ENCODE results near the gene AK1. TPM values are rescaled to one million over a fixed set of nuclear protein-coding genes. Genes with fewer than 3 reads are reported as not detected.

AK1 gene
- total and polyA plus RNA-seq, 4 donors = 63.8 to 386 (median 113) TPM

DNA sequence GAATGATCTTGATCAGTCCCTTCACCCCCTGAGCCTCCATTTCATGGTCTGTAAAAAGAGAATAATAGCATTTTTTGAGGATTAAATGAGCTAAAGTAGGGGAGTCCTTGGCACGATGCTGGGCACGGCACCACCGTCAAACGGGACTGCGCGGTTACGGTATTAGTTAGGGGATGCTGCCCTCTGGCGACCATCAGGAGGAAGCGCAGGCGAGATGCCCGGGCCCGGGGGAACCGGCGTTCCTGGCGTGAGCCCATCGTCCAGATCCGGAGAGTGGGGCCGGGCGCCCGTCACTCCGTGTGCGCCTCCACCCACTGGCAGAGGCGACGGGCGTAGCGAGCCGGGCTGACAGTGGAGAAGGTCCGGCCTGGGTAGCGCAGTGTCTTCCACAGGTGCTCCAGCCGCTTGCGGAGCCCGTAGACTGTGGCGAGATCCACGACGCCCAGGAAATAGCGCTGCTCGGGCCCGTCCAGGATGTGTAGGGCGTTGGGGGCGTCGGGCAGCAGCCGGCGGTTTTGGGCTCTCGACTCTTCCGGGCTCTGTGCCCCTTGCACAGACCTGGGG lies 44.2 kb upstream of the AK1 start:
- TF ChIP-seq, protein P1, sequence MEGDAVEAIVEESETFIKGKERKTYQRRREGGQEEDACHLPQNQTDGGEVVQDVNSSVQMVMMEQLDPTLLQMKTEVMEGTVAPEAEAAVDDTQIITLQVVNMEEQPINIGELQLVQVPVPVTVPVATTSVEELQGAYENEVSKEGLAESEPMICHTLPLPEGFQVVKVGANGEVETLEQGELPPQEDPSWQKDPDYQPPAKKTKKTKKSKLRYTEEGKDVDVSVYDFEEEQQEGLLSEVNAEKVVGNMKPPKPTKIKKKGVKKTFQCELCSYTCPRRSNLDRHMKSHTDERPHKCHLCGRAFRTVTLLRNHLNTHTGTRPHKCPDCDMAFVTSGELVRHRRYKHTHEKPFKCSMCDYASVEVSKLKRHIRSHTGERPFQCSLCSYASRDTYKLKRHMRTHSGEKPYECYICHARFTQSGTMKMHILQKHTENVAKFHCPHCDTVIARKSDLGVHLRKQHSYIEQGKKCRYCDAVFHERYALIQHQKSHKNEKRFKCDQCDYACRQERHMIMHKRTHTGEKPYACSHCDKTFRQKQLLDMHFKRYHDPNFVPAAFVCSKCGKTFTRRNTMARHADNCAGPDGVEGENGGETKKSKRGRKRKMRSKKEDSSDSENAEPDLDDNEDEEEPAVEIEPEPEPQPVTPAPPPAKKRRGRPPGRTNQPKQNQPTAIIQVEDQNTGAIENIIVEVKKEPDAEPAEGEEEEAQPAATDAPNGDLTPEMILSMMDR (IDR thresholded peaks at IDR 0.05; ENCODE audit: control extremely low read depth, extremely low read depth) = peak; percentile 96
- ATAC-seq (ENCODE audit: insufficient read depth, low FRiP score) = peak; percentile 29
- Histone ChIP-seq H3K27ac (ENCODE audit: low read depth in 1 of 2, low read length in 1 of 2) (no peak overlapping the region), H3K9ac (ENCODE audit: insufficient read depth in 1 of 2, low read length in 2 of 2) (no peak overlapping the region), H3K4me1 (ENCODE audit: control insufficient read depth in 5 of 5, insufficient read depth in 5 of 5, low read length in 5 of 5) (peaks cover 0 to 5% (median 4%) of the 10 kb centered on the region in 5 donors), H3K27me3 (ENCODE audit: control insufficient read depth in 3 of 3, insufficient read depth in 3 of 3, low read length in 2 of 3) (peaks cover 0 to 11% (median 8%) of the 10 kb centered on the region in 3 donors), H3K9me3 (ENCODE audit: control insufficient read depth in 4 of 4, insufficient read depth in 3 of 4, low read length in 3 of 4) (no peaks in the 10 kb centered on the region), H3K4me3 (no peak overlapping the region), H3K36me3 (ENCODE audit: control insufficient read depth in 4 of 4, insufficient read depth in 4 of 4, low read length in 4 of 4) (no peaks in the 10 kb centered on the region)
- 10 to 13% methylated on average over 45 of the region's 45 CpGs for WGBS, 2 donors
- DNase-seq = peak; percentile 58 to 70 (median 67)

DNA sequence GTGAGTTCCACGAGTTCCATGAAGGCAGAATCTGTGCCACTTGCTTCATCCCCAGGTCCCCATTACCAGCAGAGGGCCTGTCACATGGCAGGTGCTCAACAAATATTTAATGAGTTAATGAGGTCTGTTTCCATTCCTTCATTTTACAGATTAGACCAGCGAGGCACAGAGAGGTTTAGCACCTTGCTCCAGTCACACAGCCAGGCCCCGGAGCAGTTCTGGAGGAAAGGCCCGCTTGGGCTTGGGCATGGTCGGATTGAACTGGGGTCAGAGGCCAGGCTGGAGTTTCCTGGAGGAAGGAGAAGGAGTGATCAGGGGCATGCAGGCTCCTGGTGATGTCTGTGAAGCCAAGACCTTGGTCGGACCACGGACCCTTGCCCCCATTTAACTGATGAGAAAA lies 43.3 kb upstream of the AK1 start:
- no peak for DNase-seq
- no peak overlapping the region for H3K9ac ChIP-seq (ENCODE audit: insufficient read depth in 1 of 2, low read length in 2 of 2)
- H3K27ac ChIP-seq (ENCODE audit: low read depth in 1 of 2, low read length in 1 of 2) = no peak overlapping the region
- H3K9me3 ChIP-seq (ENCODE audit: control insufficient read depth in 4 of 4, insufficient read depth in 3 of 4, low read length in 3 of 4) = no peaks in the 10 kb centered on the region
- 91 to 94% methylated on average over 7 of the region's 7 CpGs for WGBS, 2 donors
- H3K4me3 ChIP-seq = no peak overlapping the region
- peaks cover 2 to 13% (median 5%) of the 10 kb centered on the region in 5 donors for H3K4me1 ChIP-seq (ENCODE audit: control insufficient read depth in 5 of 5, insufficient read depth in 5 of 5, low read length in 5 of 5)
- peaks cover 0 to 3% (median 2%) of the 10 kb centered on the region in 3 donors for H3K27me3 ChIP-seq (ENCODE audit: control insufficient read depth in 3 of 3, insufficient read depth in 3 of 3, low read length in 2 of 3)
- no peaks in the 10 kb centered on the region for H3K36me3 ChIP-seq (ENCODE audit: control insufficient read depth in 4 of 4, insufficient read depth in 4 of 4, low read length in 4 of 4)
- ATAC-seq (ENCODE audit: insufficient read depth, low FRiP score) = no peak
- TF ChIP-seq, protein P1 (IDR thresholded peaks at IDR 0.05; ENCODE audit: control extremely low read depth, extremely low read depth) = no peak

DNA sequence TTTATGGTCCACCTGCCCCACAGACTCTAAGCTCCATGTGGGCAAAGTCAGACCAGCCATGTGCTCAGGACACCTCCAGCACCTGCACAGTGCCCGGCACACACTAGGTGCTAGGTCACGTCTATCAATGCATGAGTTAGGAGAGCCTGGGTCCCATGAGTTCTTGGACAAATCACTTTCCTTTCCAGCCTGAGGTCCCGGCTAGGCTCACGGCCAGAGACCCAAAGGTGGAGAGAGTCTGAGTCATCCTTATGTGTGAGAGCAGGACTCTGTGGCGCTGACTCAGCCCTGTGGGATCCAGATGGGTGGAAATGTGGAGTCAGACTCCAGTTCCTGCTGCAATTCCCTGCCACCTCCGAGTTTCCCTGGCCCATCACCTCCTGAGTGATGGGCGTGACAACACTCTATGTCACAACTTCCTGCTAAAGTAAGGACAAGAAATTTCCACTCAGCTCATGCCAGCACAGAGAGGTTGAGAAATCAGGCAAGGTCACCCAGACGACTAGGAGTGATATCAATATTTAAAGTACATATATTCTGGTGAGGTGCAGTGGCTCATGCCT lies 41.9 kb upstream of the AK1 start:
- WGBS, 2 donors = 23 to 27% methylated on average over 8 of the region's 8 CpGs
- Histone ChIP-seq H3K4me3 (no peak overlapping the region), H3K9me3 (ENCODE audit: control insufficient read depth in 4 of 4, insufficient read depth in 3 of 4, low read length in 3 of 4) (no peaks in the 10 kb centered on the region), H3K4me1 (ENCODE audit: control insufficient read depth in 5 of 5, insufficient read depth in 5 of 5, low read length in 5 of 5) (peaks cover 2 to 13% (median 10%) of the 10 kb centered on the region in 5 donors), H3K27ac (ENCODE audit: low read depth in 1 of 2, low read length in 1 of 2) (peak overlapping the region in 1 of 2 donors; percentile 54), H3K36me3 (ENCODE audit: control insufficient read depth in 4 of 4, insufficient read depth in 4 of 4, low read length in 4 of 4) (peaks cover 0 to 3% (median 0%) of the 10 kb centered on the region in 4 donors), H3K27me3 (ENCODE audit: control insufficient read depth in 3 of 3, insufficient read depth in 3 of 3, low read length in 2 of 3) (no peaks in the 10 kb centered on the region), H3K9ac (ENCODE audit: insufficient read depth in 1 of 2, low read length in 2 of 2) (no peak overlapping the region)
- TF ChIP-seq, protein P1 (IDR thresholded peaks at IDR 0.05; ENCODE audit: control extremely low read depth, extremely low read depth) = no peak
- ATAC-seq (ENCODE audit: insufficient read depth, low FRiP score) (peak; percentile 56), DNase-seq (no peak)

All from lung (tissue), 12 donors.